ENCODE results near the gene SH3BP1.

GRCh38 chr22:37647317-37647716 is 7.8 kb downstream of the SH3BP1 start:
- TF ChIP-seq TP53 (CRISPR knock-in tag; IDR thresholded peaks at IDR 0.05) (no peak), GABPB1 (CRISPR knock-in tag; IDR thresholded peaks at IDR 0.05) (no peak), CTCF (IDR thresholded peaks at IDR 0.05) (no peak)

Data from WTC11 (cell line).